ENCODE measurements around the gene FAR2.
"Not testable (repeated sequence)": the region's sequence is repeated elsewhere in the genome, so short reads cannot be mapped to it uniquely, and the experiment has no call there.

FAR2 gene

DNA sequence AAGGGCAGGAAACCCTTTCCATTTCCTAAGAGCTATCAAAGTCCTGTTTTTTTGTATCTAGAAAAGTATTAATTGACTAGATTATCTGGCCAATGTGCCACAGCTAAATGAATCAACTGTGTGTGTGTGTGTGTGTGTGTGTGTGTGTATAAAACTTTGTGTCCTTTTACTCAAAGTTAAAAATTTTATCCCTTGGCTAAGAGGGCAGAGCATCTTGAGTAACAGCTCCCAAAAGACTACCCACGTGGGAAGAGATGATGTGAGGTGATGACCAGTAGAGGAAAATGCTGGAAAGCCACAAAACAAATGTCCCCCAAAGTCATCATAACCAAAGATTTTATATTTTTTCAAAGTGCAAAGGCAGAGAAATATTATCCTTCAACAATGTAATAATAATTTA is 90.3 kb downstream of the FAR2 start:
- DNase-seq, result no peak

DNA sequence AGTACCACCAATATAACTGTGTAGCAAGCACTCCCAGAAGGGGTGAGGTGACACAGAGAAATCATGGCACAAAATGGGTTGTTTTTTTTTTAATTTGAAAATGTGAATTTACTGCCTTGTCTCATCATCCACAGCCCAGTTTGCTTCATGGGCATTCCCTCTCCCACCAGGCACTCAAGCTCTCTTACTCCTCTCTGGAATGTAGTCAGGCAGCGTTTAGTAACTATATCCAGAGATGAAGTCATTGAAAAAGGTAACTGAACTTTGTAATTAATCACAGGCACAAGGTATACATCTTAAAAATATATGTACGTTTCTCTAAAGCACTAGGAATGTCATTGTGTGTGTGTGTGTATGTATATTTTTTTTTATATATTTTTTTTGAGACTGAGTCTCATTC is 91.4 kb downstream of the FAR2 start:
- DNase-seq, result no peak

- no peak for DNase-seq
These were observed 92.9 kb downstream of the FAR2 start for GRCh38 chr12:29241821-29242591.

DNA sequence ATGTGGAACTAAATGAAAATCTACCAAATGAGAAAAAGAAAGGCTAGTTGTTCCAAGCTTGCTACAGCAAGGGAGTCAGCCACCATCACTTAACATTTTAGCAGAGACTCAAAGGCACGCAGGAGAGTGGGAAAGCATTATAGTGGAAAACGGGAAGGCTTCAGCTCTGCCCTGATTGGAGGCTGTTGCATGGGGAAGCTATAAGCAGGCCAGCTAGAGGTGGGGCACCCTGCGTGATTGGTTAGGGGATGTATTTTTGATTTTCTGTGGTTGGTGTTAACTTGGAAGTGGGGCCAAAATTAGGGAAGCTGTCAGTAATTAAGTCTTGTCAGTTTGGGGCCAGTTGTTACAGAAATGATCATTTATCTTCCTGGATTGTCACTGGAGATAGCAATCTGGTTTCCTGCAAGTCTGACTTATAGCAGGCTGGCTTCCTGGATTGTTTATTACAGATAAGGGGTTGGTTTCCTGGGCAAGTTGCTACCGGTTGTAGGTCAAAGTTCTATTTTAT is 93.9 kb downstream of the FAR2 start:
- DNase-seq, result no peak

DNA sequence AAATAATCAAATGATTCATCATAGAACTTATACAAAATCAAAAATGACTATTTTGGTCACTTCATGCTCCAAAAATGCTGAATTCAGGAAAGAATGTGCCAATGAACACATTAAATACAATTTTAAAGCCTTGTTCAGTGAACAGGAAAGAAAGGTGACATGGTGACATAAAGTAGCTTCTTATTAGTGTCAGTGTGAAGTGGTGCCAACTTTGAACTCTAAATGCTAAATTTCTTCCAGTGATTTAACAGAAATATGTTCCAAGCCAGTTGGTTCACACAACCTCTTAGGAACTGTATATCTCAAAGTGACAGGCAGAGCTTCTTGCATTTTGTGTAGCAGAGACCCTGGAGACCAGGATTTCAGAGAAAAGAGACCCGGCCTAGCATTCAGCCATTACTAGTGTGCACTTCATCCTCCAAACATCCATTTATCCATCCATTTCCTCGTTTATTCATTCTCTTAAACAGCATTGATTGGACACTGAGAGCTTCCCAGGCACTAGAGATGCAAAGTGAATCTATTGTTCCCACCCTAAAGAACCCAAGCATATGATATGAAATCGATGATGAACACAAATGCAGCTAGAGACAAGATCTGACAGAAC is 95.2 kb downstream of the FAR2 start:
- DNase-seq, result no peak

- no peak for DNase-seq
These were observed 96.2 kb downstream of the FAR2 start for GRCh38 chr12:29245246-29245645.

- DNase-seq, result no peak
These were observed 100.9 kb downstream of the FAR2 start for GRCh38 chr12:29249930-29250329.

DNA sequence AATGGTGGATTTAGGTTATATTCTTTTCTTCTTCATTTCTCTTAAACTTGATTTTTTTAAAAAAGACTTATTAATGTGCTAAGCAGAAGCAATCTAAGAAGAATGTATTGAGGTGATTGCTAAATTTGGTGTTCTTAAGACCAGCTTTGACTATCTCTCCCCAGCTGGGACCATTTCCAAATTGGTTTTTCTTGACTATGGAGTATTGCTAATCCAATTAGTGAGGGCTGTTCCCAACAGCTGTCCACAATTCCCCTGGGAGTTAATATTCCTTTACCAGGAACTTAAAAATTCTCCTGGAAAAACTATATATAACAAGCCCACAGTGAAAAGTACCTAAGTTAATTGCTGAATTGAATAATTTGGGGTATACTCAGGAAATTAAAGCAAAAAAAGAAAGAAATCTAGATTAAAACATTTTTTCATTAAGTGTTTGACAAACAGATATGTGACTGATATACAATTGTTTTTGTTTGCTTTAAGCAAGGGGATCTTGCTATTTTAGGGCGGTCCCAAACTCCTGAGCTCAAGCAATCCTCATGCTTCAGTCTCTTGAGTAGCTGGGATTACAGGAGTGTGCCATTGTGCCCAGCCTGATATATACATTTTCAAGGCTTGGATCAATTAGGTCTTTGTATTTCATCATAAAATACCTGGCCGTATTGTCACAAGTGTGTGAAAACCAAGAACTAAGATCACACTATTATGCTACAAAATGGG is 105.0 kb downstream of the FAR2 start:
- no peak for DNase-seq

DNA sequence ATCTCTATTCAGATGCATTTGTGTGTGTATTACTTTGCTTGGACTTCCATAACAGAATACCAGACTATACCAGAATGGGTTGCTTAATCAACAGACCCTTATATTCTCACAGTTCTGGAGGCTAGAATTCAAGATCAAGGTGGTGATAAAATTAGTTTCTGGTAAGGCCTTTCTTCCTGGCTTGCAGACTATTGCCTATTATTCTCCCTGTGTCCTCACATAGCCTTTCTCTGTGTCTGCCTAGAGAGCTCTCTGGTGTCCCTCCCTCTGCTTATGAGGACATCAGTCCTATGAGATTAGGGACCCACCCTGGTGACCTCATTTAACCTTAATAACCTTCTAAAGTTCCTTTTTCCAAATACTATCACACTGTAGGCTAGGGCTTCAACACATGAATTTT is 106.0 kb downstream of the FAR2 start:
- DNase-seq, result no peak

DNA sequence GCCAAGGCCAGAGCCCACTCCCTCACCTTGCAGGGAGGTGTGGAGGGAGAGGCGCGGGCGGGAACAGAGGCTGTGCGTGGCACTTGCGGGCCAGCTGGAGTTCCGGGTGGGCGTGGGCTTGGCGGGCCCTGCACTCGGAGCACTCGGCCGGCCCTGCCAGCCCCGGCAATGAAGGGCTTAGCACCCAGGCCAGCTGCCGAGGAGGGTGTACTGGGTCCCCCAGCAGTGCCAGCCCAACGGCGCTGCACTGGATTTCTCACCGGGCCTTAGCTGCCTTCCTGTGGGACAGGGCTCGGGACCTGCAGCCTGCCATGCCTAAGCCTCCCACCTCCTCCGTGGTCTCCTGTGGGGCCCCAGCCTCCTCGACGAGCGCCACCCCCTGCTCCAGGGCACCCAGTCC is 107.5 kb downstream of the FAR2 start:
- no peak for DNase-seq

DNA sequence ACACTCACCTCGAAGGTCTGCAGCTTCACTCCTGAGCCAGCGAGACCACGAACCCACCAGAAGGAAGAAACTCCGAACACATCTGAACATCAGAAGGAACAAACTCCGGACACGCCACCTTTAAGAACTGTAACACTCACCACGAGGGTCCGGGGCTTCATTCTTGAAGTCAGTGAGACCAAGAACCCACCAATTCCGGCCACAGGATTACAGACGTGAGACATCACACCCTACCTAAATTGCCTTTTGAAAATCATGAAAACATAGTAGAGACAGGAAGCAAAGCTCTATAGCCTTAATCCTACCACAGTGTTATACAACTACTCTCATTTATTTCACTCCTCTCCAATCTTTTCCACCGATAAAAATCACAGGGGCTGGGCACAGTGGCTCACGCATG is 108.6 kb downstream of the FAR2 start:
- not testable (repeated sequence) for DNase-seq

GRCh38 chr12:29264424-29264823 is 115.3 kb downstream of the FAR2 start:
- no peak for DNase-seq

DNA sequence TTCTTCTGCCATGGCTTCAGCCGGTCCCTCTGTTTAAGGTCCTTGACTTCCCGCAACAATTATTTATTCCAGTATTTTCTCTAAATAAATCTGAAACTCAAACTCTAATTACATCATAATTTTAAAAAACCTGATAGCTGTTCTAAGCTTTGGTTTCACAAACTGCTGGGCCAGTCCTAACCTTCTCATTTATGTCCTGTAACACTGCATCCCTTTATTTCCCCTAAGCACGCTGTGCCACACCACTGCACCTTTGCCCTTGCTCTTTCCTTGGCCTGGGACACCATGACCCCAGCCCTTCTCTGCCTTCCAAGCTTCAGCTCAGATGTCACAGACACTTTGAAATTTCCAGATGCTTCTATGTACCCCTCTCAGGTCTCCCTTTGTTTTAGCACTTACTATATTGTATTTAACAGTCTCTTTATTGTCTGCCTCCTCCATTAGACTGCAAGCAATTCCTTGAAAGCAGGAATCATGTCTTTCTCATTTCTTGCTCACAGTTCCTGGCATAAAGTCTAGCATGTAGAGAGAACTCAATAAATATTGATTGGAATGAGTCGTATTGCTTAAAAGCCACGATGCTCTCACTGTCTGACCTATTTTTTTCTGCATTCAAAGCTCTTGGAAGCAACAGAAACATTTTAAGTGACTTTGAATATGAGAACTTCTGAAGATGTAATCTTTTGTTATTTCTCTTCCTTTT is 120.8 kb downstream of the FAR2 start:
- DNase-seq, result no peak

GRCh38 chr12:29270446-29270845 is 121.4 kb downstream of the FAR2 start:
- DNase-seq, result no peak

DNA sequence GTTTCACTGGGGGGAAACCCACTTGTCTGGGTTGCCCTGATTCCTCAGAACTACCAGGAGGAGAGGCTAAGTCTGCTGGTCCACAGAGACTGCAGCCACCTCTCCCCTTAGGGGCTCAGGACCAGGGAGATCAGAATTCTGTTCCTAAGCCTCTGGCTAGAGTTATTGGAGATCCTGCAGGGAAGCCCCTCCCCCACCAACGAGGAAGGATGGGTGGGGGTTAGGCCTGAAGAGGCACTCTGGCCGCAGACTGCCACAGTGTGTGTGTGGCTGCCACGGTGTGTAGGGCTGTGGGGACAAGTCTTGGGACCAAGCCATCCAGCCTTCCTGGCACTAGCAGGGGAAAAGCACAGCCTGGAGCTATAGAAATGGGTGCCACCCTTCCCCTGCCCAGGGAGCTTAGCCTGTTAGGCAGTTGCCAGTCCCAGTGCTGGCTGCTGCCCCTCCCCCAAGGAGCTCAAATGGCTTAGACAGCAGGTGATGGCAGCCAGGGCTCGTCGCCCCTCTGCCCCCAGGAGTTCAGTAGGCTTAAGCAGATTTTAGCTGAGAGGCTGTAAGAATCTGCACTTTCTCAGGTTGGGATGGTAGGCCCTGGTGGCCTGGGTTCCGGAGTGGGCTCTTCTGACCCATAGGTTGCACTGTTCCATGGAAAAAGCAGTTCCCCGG is 124.2 kb downstream of the FAR2 start:
- no peak for DNase-seq

GRCh38 chr12:29275834-29276233 is 126.8 kb downstream of the FAR2 start:
- no peak for DNase-seq

- DNase-seq, result no peak
These were observed 128.2 kb downstream of the FAR2 start for GRCh38 chr12:29277231-29277630.

GRCh38 chr12:29278673-29279420 is 129.8 kb downstream of the FAR2 start:
- DNase-seq, result no peak

GRCh38 chr12:29281371-29282005 is 132.4 kb downstream of the FAR2 start:
- DNase-seq, result no peak

- DNase-seq, result no peak
These were observed 133.1 kb downstream of the FAR2 start for GRCh38 chr12:29282031-29282816.

All from activated CD8-positive, alpha-beta memory T cell treated with anti-CD3 and anti-CD28 coated beads, Interleukin-2, amount 50 U/mL, for 48 hours (primary cell).